Cortex of kidney (tissue), 1 donor: ENCODE measurements around the gene SMYD3.

ENCODE experiments used
- DNase-seq: peaks from one replicate; lab custom pipeline; 2025; lab: John Stamatoyannopoulos, UW

SMYD3 gene

DNA sequence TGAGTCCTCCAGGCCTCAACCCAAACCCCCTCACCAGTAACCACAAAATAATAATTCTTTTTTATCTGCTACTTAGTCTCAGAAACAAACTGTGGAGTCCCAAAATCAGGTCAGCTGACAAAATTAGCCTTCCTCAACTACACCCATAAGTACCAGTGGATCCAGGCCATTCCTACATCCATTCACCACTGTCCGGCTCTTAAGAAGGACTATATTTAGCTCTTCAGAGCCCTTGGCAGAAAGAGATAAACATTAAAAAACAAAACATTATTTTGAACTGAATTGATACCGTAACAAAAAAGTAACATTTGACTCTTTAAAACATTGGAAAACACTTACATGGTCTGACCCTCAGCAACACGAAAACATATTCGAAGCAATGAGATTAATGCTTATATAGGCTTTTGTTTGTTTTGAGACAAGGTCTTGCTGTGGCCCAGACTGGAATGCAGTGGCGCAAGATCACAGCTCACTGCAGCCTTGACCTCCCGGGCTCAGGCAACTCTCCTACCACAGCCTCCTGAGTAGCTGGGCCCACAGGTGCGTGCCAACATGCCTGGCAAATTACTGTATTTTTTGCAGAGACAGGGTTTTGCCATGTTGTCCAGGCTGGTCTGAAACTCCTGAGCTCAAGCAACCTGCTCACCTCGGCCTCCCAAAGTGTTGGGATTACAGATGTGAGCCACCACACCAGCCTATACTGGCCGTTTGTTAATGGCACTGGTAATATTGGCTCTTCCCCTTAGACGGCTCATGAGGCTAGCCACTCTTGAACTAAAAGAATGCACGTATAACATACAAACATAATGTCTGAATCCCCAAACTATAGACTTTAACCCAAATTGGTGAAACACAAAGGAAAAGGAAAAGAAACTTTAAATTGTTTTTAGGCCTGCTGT is 330.7 kb downstream of the SMYD3 start:
- no peak for DNase-seq

DNA sequence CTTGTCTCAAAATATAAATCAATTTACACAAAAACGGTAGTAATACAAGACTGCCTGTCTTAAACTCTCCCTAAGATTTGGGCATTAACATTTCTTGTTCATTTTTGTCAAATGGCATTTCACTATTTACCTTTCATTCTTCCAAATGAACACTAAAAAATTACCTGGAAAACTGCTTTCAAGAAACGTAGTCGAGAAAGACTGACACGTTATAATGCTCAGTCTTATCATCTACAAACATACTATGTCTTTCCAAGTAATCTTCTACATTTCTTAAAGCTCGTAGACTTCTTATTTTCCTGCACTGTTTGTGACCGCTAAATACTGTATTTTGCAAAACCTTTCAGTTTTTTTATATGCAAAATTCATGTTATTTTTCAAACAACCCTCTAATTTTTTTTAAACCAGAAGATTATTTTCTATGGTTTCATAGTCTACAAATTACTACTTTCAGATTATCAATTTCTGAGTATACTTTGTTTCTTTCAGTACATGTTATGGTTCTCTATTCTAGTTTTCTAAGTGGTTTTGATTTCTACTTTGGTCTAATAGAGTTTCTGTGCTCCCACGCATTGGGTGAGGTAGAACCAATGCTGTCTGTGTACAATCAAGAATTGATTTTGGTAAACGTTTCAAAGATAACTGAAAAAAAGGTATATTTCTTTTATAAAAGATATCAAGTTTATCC is 336.4 kb downstream of the SMYD3 start:
- no peak for DNase-seq

DNA sequence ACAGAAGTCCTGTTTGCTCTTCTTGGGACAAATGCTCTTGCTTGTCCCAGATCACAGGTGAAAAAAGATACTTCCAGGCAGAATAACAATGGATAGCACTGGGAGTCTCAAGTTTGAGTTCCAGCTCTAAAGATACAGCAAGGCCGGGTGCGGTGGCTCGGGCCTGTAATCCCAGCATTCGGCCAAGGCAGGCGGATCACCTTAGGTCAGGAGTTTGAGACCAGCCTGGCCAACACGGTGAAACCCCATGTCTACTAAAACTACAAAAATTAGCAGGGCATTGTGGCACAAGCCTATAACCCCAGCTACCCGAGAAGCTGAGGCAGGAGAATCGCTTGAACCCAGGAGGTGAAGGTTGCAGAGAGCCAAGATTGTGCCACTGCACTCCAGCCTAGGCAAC is 337.6 kb downstream of the SMYD3 start:
- DNase-seq: no peak

DNA sequence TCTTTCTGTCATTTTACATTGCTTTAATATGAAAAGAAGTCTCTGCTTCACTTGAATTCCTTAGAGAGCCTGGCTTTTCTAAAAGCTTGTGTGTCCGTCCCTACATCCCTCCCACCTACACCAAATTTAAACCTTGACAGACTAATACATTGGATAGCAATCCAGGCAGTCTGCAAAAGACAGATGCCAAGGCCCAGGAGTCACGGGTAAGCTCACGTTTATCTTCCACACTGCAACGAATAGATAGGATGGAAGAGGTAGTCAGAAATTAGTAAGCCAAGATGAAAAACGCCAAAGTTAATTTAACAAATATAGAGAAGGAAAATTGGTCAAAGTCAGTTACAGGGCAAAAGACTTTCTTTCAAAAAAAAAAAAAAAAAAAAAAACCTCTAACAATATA is 338.1 kb downstream of the SMYD3 start:
- DNase-seq: no peak

DNA sequence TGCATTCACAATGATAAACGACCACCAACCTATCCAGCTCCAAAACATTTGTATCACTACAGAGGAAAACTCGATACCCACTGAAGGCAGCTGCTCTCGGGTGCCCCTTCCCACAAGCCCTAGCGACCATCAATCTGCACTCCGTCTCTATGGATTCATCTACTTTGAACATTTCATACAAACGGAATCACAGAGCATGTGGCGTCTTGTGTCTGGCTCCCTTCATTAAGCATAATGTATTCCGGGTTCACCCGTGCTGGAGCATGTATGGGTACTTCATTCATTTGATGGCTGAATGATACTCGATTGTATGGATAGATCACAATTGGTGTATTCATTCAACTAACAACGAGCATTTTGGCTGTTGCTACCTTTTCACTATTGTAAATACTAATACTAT is 340.2 kb downstream of the SMYD3 start:
- DNase-seq: no peak

DNA sequence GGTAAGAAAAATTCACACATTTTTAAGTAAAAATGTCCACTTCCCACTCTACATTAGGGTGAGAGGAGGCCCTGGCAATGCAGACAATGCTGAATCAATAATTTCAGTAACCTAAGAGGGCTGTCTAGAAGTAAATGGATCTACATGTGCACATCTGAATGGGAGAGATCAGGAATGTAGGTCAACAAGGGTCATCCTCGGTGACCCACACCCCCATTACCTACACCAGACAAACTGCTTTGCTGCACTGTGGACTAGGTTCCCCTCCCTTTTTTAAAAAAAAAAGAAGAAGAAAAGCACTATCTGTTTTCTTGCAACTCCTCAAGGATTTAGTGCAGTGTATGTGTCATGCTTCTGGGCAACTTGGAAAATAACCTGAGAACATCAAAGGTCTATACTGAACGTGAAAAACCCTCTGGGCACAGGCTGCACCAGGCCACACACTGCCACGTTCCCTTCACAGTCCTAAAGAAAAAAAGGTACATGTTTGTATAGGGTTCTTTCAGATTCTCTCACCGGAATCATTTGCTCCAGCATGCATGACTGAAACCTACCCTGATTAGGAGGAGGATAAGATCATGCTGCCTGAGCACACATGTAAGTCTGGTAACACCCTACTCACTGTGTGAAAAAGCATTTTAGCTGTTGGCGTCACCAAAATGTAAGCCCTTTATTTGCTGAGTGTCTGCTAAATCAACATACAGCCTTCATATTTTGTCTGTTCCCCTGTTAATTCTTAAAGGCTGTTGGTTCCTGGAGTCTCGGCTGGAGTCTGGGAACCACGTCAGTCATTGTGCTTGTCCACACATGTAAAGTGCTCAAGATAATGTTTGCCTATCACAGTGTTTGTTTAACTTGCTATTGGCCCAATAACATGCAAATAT is 341.0 kb downstream of the SMYD3 start:
- DNase-seq: no peak

DNA sequence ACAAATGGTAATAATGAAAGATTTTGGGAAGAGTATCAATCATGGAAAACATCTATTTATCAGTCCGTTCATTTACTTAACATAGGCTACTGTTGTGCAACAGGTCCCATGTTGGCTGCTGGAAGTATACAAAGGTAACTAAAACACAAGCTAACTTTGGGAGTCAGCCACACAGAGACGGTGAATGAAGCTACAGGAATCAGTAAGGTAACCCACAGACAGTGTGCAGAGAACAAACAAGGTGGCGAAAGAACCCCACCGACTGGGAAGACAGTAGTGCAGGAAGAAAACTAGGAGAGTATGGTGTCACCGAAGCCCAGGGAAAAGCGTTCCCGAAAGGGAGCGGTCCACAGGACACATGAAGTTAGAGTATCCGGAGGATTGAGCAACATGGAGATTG is 342.3 kb downstream of the SMYD3 start:
- no peak for DNase-seq

DNA sequence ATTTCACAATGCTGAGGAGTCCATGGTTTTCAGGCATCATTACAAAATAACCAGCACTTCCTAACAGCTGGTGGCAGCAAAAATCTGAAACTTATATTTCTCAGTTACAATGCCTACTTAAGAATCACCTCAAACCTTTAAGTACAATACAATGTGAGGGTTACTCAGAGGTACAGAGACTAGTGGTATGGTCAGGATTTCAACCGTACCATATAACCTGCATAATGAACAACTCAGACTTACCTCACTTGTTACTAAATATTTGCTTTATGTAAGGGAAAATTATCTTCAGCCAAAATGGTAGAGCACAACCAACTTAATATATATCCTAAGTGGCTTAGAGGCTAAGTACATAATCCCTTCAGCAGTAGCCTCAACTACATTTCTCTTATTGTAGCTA is 344.5 kb downstream of the SMYD3 start:
- no peak for DNase-seq

DNA sequence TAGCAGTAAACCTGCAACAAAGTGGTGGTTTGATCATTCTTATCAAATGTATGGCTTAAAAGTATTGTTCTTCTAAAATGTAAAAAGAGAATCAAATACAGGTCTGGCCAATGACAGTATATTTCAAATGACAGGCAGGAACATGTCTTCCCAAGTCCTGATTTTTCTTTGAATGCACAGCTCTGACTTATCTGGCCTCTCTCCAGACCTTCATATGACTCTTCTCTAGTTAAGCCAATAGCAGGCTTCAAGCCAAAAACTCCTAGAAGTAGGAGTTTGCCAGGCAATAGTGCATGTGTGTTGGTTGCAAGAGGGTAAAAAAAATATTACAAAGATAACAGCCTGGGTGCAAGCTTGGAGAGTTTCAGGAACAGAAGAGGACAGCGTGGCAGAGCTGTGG is 345.5 kb downstream of the SMYD3 start:
- no peak for DNase-seq

DNA sequence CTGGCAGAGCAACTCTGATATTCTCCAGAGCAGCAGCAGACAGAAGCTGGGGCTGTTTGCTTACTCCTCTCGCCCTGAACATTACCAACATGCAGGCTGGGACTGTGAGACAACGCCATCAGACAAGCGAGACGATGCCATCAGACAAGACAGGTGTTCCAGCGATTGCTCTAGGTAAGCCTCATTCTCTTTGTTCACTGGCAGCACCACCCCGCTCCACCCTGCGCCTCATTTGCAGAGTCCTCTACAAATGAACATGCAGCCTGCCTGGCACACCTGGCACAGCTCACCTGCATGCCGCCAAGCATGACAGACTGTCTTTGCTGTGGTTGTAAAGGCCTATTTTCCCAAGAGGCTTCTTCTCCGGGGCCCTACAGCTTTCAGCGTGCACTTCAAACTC is 346.2 kb downstream of the SMYD3 start:
- DNase-seq: no peak

DNA sequence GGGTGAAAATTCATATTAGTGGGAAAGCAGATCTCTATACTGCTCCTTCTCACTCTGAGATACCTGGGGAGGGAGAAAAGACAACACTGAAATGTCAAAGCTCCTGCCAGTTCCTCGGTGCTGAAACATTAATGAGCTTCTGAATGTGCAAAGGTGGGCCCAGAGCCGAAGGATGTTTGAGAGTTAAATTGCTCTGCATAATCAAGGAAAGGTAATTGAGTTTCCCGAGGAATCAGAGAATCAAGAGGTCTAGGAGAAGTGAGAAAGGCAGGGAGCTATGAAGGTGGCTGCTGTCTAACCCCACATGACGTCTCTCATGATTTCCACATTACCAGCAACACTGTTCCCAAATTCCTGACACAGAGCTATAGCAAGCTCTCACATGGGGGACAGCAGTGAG is 346.7 kb downstream of the SMYD3 start:
- no peak for DNase-seq

DNA sequence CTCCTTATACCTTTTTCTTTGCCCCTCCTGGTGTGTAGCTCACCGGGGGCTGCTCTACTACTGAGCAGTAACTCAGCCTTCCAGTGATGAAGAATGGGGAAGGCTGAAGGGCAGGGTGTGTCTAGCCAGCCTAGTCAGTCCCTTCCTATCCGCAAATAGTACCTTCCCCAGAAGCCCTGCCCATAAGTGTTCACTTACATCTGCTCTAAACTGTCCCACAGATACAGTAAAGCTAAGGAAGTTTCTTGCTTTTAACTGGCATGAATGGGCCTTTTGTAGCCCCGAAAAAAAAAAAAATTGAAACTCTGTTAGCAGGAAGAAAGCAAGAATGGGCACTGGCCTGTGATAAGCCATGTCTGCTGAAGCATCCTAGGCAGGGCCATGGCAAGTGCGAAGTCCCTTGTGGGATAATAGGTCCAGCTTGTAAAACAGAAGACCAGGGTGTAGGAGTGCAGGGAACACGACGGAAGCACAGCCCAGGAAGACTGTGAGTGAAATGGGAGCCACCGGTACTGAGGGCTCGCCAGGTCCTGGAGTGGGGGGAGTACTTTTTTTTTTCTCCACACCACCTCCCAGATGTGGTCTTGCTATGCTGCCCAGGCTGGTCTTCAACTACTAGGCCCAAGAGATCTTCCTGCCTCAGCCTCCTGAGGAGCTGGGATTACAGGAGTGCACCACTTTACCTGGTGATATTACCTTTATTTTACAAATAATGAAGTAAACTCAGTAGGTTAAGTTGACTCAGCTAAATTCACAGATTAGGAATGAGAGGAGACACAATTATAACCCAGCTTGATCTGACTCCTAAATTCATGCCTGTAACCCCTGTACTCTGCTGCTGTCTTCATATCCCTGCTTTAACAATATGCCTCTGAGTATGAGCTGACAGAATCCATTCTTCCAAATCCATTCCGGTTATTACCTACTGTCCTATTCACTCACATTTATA is 347.5 kb downstream of the SMYD3 start:
- DNase-seq: no peak

DNA sequence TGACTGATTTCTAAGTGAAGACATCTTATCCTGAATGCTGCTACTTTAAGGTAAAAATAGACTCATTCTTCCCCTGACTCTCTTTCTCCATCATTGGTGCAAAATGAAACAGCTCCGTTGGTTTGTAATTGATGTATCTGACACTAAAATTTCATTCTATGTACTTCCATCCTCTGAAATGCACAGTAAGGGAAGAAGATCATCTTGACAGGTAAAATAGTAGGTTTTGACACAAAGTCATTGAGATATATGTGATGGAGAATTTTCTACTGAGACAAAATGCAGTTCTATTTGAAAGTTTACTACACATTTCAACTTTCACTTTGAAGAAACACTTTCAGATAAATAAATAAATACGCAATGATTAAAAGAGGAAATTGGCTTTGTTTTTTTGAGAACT is 348.9 kb downstream of the SMYD3 start:
- DNase-seq: no peak

DNA sequence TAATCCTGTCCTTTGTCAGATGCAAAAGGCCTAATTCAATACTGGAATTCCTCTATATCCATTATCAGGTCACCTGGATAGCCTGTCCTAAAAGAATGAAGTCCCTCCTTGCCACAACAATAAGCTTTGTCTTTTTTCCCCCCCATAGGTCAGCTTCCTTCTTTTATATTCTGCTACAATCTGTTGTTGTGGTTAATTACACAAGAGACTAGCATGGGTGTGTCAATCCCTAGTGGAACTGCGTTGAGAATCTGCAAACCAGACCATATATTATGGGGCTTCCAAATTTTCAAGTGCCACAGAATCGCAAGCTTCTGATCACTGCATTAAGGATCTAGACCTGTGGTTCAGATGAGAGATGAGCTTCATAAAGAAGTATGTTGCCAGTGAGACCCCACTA is 349.6 kb downstream of the SMYD3 start:
- DNase-seq: no peak

DNA sequence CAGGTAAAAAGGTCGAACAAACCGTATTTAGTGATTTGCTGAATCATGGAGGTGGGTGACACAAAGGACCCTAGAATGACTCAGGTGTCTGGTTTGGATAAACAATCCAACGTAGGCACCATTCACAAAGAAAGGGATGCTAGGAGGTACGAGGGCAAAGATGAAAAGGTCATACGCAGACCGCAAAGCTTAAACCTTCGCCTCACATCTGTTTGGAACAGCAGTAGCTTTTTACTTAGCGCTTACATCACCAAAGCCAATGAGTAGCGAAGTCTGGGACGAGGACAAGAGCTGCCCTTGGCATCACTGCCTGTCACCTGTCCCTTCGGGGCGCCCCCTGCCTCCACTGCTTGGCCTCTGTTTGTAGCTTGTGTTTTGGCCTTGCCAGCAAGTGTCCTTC is 350.2 kb downstream of the SMYD3 start:
- no peak for DNase-seq

DNA sequence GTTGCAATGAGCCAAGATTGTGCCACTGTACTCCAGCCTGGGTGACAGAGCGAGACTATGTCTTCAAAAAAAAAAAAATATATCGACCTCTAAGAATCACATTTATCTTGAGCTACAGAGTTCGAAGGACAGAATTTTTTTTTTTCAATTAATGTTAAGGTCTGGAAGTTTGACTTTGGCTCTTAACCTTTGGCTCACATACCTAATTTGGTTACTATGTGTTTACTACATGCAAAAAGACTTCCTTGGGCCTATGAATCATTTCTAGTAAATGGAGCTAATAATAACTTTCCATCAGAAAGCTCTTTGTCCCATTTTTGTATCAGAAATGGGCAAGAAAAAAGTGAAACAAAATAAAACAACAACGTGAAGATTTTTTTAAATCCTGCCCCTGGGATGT is 351.2 kb downstream of the SMYD3 start:
- no peak for DNase-seq

DNA sequence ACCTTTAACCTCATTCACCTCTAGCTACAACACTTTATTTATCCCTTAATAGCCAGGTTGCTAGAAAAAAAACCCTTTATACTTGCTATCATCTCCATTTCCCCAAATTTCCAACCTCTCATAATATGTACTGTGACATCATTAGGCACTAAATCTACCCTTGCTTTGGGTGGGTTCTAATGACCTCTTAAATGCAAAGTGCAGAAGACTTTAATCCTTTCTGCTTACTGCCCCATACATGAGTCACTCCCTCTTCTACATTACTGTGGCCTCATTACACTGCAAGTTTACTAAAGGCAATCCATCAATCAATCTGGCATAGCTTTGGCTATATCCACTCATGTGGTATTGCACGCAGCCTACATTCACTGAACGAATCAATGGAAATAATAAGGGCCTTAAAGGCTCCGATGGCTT is 353.3 kb downstream of the SMYD3 start:
- no peak for DNase-seq

DNA sequence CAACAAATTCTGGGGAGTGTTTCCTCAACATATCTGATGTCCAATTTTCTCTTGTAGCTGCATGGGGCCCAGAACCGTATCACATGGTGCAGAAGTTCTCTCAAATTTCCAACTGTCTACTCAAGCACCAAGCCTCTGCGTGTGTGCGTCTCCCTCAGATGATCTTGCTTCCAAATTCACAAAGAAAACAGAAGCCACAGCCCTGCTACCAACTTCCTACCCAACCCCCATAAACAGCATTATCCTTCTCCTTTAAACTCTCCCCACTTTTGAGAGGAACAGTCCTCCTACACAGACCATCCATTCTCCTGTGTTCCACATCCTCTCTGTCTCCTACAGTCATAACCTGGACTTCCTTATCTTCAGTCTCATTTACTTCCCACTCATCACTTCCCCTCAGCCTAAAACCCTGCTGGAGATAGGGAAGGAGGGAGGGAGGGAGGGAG is 354.1 kb downstream of the SMYD3 start:
- no peak for DNase-seq

DNA sequence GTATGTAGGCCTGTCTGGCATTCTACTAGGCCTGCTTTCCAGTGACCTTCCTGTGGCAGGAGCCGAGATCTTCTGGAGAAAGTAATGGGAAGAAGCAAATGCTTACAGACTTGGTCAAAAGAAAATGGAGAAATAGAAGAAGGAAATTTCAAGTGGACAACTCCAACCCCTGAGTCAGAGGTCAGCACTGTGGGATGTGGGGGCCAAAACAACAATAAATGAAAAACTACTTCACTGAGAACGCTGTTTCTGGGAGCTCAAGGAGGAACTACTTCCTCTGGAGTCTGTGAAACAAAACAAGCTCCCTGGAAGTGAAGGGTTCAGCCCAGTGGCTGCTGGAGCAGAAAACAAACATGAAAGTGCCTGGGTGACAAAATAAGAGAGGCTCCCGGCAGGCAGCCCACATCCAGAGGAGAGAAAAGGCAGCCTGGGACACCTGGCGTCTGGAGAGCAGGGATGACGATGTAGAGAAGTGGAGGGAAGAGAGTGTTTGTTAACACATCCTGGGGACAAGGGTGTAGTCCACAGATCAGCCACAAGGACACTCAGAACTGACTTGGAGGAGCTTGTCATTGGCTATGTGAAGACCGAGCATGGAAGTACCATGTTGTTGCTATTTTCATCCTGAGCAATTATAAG is 355.2 kb downstream of the SMYD3 start:
- no peak for DNase-seq

DNA sequence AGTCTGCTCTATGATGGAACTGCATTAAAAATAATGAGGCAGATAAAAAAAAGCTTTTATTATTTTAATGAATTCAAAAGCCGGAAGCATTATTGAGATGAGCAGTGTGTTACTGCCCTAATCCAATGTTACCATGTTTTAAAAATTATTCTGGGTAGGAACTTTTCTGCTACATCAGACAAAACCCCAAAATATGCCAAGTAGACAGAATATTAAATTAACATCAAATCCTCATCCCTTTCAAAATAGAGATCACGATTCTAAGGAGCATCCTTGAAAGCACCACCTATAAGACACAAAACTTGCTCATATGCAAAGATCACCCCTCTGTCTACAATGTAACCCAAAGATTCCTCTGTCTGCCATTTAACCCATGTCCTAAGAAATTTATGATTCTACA is 357.5 kb downstream of the SMYD3 start:
- no peak for DNase-seq
